Left lobe of liver (tissue), 2 donors: ENCODE measurements around the gene GRIA1. TPM values are rescaled to one million over a fixed set of nuclear protein-coding genes. Genes with fewer than 3 reads are reported as not detected.

Source experiments
- ATAC-seq: fragments of 200-7000 bp; cut with Tn5 transposase; one replicate; pipeline ENCODE4 v1.9.1; 2020; ENCODE audit warnings: mild to moderate bottlenecking, moderate library complexity
- DNase-seq: peaks from one replicate; pipeline ENCODE4 v3.0.0-alpha.2; 2020; ENCODE audit warnings: low spot score
- total RNA-seq: library from RNA; stranded (reverse); gene quantifications from one replicate; pipeline ENCODE4 v1.2.1, GENCODE V29; 2021
- donor health status: DM: no; HTN: no; CAD: no; lungs with moderate emphysema.
- donor health status: DM: no; HTN: yes; CAD: no.

Gene GRIA1
- not detected for total RNA-seq

- DNase-seq (no peak), ATAC-seq (no peak)
Observed at GRCh38 chr5:153490118-153491037, at the start of gene GRIA1. TSS of gene GRIA1 (plus strand) at chr5:153490670.

- ATAC-seq (peak; percentile 84), DNase-seq (peak; percentile 77)
Observed at GRCh38 chr5:153445875-153446579, 44.4 kb upstream of the GRIA1 start.

- ATAC-seq: no peak
- no peak for DNase-seq
Observed at GRCh38 chr5:153447534-153447933, 42.9 kb upstream of the GRIA1 start.

GRCh38 chr5:153456354-153456753, 34.1 kb upstream of the GRIA1 start:
- DNase-seq (no peak), ATAC-seq (no peak)

GRCh38 chr5:153456993-153457392, 33.5 kb upstream of the GRIA1 start:
- ATAC-seq: no peak

GRCh38 chr5:153458268-153458667, 32.2 kb upstream of the GRIA1 start:
- no peak for DNase-seq
- peak; percentile 70 for ATAC-seq

More at GRCh38 chr5:153456993-153457392, 33.5 kb upstream of the GRIA1 start:
- DNase-seq: no peak

- DNase-seq (no peak), ATAC-seq (no peak)
Observed at GRCh38 chr5:153459051-153459743, 31.3 kb upstream of the GRIA1 start.

- ATAC-seq (no peak), DNase-seq (no peak)
Observed at GRCh38 chr5:153460421-153460820, 30.0 kb upstream of the GRIA1 start.

- ATAC-seq (no peak), DNase-seq (no peak)
Observed at GRCh38 chr5:153461341-153461740, 29.1 kb upstream of the GRIA1 start.

GRCh38 chr5:153463806-153464205, 26.7 kb upstream of the GRIA1 start:
- DNase-seq (no peak), ATAC-seq (peak; percentile 49)

GRCh38 chr5:153467546-153467945, 22.9 kb upstream of the GRIA1 start:
- ATAC-seq (no peak), DNase-seq (no peak)

GRCh38 chr5:153469423-153469822, 21.0 kb upstream of the GRIA1 start:
- DNase-seq (no peak), ATAC-seq (no peak)

- no peak for ATAC-seq
- DNase-seq: no peak
Observed at GRCh38 chr5:153470736-153471135, 19.7 kb upstream of the GRIA1 start.

GRCh38 chr5:153476767-153477166, 13.7 kb upstream of the GRIA1 start:
- ATAC-seq (no peak), DNase-seq (no peak)

GRCh38 chr5:153480401-153480800, 10.1 kb upstream of the GRIA1 start:
- ATAC-seq (no peak), DNase-seq (no peak)

GRCh38 chr5:153483482-153483881, 7.0 kb upstream of the GRIA1 start:
- no peak for ATAC-seq

GRCh38 chr5:153485641-153486040, 4.8 kb upstream of the GRIA1 start:
- no peak for DNase-seq
- ATAC-seq: no peak

More at GRCh38 chr5:153483482-153483881, 7.0 kb upstream of the GRIA1 start:
- DNase-seq: no peak

GRCh38 chr5:153486771-153487170, 3.7 kb upstream of the GRIA1 start:
- DNase-seq (no peak), ATAC-seq (no peak)

GRCh38 chr5:153489611-153490010, 859 bp upstream of the GRIA1 start:
- DNase-seq (no peak), ATAC-seq (no peak)

- no peak for ATAC-seq
Observed at GRCh38 chr5:153491038-153491744, 721 bp downstream of the GRIA1 start.

GRCh38 chr5:153491856-153492255, 1.4 kb downstream of the GRIA1 start:
- ATAC-seq: no peak

More at GRCh38 chr5:153491038-153491744, 721 bp downstream of the GRIA1 start:
- DNase-seq: no peak

More at GRCh38 chr5:153491856-153492255, 1.4 kb downstream of the GRIA1 start:
- no peak for DNase-seq
